ENCODE data around the gene CD36.
A peak's percentile ranks its signal among the peaks of the same experiment; 100 is the strongest.

CD36 gene

GRCh38 chr7:80637911-80638765, at the start of gene CD36:
Gene CD36, plus strand, starts transcription at chr7:80638642. Its CDS starts 8,099 bp downstream, at chr7:80646741.
- DNase-seq: no peak

- DNase-seq: no peak
Observed at GRCh38 chr7:80589631-80590030, 48.8 kb upstream of the CD36 start.

- no peak for DNase-seq
Observed at GRCh38 chr7:80591654-80592053, 46.8 kb upstream of the CD36 start.

- DNase-seq: no peak
Observed at GRCh38 chr7:80593869-80594586, 44.4 kb upstream of the CD36 start.

GRCh38 chr7:80596933-80597517, 41.4 kb upstream of the CD36 start:
- no peak for DNase-seq

GRCh38 chr7:80597875-80598274, 40.6 kb upstream of the CD36 start:
- no peak for DNase-seq

GRCh38 chr7:80600046-80600445, 38.4 kb upstream of the CD36 start:
- no peak for DNase-seq

GRCh38 chr7:80601999-80602398, 36.4 kb upstream of the CD36 start:
- no peak for DNase-seq

- DNase-seq: no peak
Observed at GRCh38 chr7:80603940-80604339, 34.5 kb upstream of the CD36 start.

- no peak for DNase-seq
Observed at GRCh38 chr7:80604436-80604835, 34.0 kb upstream of the CD36 start.

GRCh38 chr7:80607136-80607535, 31.3 kb upstream of the CD36 start:
- DNase-seq: no peak

- DNase-seq: no peak
Observed at GRCh38 chr7:80608336-80608735, 30.1 kb upstream of the CD36 start.

- no peak for DNase-seq
Observed at GRCh38 chr7:80609751-80610150, 28.7 kb upstream of the CD36 start.

GRCh38 chr7:80611353-80611752, 27.1 kb upstream of the CD36 start:
- DNase-seq: no peak

- DNase-seq: peak; percentile 89
Observed at GRCh38 chr7:80611779-80612178, 26.7 kb upstream of the CD36 start.

- no peak for DNase-seq
Observed at GRCh38 chr7:80612880-80613279, 25.6 kb upstream of the CD36 start.

- DNase-seq: no peak
Observed at GRCh38 chr7:80613519-80613918, 24.9 kb upstream of the CD36 start.

GRCh38 chr7:80614851-80615271, 23.6 kb upstream of the CD36 start:
- DNase-seq: no peak

GRCh38 chr7:80618096-80618495, 20.3 kb upstream of the CD36 start:
- no peak for DNase-seq

GRCh38 chr7:80619741-80620140, 18.7 kb upstream of the CD36 start:
- no peak for DNase-seq

GRCh38 chr7:80622541-80622940, 15.9 kb upstream of the CD36 start:
- DNase-seq: no peak

- no peak for DNase-seq
Observed at GRCh38 chr7:80623503-80624252, 14.8 kb upstream of the CD36 start.

- no peak for DNase-seq
Observed at GRCh38 chr7:80624763-80625162, 13.7 kb upstream of the CD36 start.

Measured in NCI-H345 (cell line).